COLO829 (cell line): ENCODE data around the gene PGAP2.
A peak's percentile ranks its signal among the peaks of the same experiment; 100 is the strongest.

Experiments
- DNase-seq: peaks from one replicate; pipeline ENCODE4 v3.0.0; 2012; ENCODE audit warnings: low spot score

The PGAP2 gene

GRCh38 chr11:3831378-3832239 lies 23.2 kb downstream of the PGAP2 start:
- no peak for DNase-seq

DNA sequence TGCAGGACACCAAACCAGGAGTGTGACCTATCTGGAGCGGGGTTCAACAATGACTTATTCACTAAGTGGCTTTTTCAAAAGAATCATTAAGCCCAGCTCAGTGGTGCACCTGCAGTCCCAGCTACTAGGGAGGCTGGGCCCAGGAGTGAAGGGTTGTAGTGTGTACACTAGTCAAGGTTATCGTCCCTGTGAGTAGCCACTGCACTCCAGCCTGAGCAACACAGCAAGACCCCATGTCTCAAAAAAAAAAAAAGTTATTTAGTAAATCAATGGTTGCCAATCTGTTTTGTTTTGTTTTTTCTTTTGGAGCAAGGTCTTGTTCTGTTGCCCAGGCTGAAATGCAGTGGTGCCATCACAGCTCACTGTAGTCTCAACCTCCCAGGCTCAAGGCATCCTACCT lies 24.5 kb downstream of the PGAP2 start:
- DNase-seq: no peak

DNA sequence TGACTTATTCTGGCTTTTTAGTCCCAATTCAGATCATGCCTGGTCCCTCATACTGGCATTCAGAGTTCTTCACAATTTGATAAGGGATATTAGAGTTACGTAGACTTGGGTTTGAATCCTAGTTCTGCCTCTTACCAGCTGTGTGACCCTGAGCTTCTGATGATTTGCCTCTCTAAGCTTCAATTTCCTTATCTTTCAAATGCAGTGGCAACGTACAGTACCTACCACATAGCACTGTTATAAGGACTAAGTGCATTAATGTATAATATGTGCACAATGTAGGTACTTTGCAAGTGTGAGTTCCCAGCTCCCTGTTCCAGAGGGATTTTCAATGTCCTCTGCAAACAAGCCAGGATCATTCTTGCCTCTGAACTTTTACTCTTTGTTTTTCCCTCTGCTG lies 25.1 kb downstream of the PGAP2 start:
- no peak for DNase-seq

DNA sequence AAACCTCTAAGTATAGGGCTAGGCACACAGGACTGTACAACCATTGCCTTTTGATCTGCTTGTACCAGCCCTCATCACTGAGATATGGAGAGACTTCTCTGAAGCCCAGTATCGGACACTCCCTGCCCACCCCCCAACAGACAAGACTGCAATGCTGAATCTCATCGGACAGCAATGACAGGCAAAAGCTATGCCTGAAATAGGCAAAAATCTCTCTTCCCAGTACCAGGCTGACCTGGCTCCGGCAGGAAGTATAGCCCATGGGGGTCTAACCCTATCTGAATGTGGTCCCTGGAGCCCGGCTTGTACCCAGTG lies 25.9 kb downstream of the PGAP2 start:
- no peak for DNase-seq

DNA sequence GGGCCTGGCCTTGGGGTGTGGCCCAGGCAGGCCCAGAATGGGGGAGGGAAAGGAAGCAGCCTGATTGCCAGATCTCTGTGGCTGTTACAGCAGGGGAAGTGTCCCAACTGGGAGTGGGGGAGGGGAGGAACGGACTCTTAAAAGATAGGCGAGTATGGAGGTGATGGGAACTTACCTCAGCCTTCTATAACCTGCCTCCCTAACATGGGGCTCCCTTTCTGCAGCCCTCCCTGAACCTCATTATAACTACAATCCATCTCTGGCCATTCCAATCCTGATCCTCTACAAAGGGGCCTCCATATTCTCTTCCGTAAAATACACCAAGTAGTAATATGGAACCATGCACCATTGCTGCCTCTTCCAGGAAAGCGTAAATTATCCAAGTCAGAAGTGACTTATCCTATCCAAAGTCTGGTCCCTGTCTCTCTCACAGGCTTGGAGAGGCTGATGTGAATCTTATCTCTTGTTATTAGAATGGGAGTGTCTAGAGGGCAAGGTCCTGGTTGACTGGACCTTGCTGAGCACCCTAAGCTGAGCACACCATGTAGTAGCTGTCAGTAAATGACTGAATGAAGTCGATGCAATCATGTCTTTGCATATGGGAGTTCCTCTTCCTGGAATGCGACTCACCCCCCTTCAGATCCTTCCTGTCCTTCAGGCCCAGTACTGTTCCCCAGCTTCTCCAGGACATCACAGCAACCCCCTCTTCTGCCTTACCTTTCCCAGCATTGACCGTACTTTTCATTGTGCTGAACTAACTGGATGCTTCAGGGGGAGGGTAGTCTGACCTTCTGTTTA lies 26.5 kb downstream of the PGAP2 start:
- no peak for DNase-seq

DNA sequence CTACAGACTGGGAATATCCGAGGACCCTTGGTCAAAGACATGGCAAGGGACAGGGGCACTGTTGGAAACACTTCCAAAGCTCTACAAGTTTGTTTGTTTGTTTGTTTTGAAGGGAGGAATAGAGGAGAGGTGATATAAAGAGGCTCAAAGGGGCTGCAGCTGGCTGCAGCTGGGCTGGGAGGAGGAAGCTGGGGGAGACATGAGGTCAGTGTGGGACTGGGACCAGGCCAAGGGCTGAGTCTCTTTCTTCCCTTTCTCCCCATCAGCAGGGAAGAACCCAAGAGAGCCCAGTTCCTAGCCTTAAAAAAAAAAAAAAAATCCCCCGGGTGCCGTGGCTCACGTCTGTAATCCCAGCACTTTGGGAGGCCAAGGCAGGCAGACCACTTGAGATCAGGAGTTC lies 27.4 kb downstream of the PGAP2 start:
- DNase-seq: no peak

GRCh38 chr11:3836903-3837302 lies 28.5 kb downstream of the PGAP2 start:
- DNase-seq: no peak

DNA sequence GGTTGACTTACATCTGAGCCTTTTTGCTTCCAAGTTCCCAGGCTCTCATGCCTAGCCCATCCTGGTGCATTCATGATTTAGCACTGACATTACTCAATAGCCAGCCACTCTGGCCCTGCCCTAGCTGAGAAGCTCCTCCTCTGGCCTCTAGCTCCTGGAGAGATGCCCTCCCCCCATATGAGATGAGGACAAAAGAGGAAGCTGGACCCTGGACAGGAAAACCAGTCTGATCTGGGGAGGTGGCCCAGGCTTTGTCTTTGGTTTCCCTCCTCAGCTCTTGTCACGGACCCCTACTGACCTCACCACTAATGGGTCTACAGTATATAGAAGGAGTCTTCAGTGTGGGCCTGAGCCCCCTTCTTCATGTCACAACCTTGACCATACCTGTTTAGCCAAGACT lies 29.4 kb downstream of the PGAP2 start:
- no peak for DNase-seq

DNA sequence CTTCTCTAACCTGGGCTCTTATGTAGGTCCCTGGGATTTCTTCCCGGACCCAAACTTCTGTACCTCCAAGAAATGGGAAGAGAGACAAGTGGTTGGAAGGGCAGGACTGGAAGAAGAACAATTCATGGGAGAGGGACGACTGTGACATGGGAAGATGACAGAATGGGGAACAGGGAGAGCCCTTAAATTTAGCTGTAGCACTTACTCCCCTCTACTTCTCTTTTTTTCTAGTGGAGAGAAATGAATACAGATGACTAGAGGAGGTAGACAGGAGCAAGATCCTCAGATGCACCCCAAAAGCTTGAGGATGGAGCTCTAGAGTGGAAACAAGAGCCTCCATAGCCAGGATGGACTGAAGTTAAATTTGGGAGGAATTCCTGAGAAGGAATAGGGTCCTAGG lies 30.1 kb downstream of the PGAP2 start:
- DNase-seq: no peak

DNA sequence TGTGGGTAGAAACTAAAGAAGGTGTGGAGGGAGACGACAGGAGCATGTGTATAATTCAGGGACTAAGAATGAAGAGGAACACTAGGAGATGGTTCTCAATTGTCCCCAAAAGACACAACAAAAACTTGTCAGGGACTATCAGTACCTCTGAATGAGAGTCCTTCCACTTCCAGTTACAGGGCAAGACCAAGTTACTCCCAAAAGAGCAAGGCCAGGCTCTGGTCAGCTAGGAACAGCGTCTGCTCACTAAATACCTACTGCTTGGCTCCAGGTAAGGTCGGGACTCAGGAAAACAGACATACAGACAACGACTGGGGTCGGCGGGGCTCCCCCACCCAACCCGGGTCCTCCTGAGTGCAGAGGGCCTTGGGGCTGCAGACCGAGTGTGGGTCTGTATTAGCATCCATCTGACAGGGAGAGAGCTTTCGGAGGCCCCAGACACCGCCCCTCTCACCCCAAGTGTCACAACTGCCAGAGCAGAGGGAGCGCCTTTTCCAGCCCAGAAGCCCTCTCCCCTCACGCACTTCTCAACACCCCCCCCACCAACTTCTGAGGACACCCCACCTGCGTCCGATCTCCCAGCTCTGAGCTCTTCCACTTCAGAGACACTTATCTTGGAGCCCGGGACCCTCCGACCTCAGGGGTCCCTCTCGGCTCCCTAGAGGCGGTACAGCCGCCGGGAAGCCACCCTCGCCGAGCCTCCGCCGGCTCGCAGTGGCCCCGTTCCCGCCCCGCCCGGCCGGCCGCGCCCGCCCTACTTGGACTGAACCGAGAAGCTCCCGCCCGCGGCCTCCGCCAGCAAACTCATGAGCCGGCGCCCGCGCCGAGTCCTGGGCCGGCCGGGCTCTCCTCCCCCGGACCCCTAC lies 31.9 kb downstream of the PGAP2 start:
- DNase-seq: no peak

GRCh38 chr11:3840870-3841425 lies 32.6 kb downstream of the PGAP2 start, which contains the start of gene RHOG:
RHOG (minus strand) TSS chr11:3840959; CDS start chr11:3828138, 12,821 bp downstream.
- peak; percentile 72 for DNase-seq

- DNase-seq: peak; percentile 72
Observed at GRCh38 chr11:3841426-3842350, 33.3 kb downstream of the PGAP2 start.

- no peak for DNase-seq
Observed at GRCh38 chr11:3843326-3843725, 35.0 kb downstream of the PGAP2 start.

GRCh38 chr11:3845246-3845645 lies 36.9 kb downstream of the PGAP2 start:
- no peak for DNase-seq

DNA sequence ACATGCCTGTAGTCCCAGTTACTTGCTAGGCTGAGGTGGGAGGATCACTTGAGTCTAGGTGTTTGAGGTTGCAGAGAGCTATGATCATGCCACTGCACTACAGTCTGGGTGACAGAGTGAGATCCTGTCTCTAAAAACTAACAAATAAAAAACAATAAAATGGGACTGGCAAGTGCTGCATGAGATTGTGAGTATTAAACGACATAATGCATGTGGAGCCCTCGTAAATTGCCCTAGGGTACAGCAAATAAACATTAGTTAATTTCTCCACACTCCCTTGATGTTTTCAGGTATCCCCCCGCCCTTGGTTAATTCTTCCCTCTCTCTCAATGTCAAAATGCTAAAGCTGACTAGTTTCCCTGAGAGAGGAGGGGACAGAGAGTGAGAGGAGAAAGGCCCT lies 37.3 kb downstream of the PGAP2 start:
- DNase-seq: no peak

- DNase-seq: peak; percentile 54
Observed at GRCh38 chr11:3849297-3849874, 41.0 kb downstream of the PGAP2 start.

DNA sequence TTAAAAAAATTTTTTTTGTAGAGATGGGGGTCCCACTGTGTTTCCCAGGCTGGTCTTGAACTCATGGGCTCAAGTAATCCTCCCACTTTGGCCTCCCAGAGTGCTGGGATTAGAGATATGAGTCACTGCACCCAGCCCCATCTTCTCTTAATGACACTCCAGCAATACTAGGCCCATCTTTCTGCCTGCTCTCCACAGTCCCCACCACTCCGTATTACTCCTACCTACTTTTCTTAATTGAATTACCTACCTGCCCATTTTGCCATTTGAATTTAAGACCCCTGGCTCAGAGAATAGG lies 45.1 kb downstream of the PGAP2 start:
- no peak for DNase-seq

- no peak for DNase-seq
Observed at GRCh38 chr11:3853899-3854659, 45.7 kb downstream of the PGAP2 start.

DNA sequence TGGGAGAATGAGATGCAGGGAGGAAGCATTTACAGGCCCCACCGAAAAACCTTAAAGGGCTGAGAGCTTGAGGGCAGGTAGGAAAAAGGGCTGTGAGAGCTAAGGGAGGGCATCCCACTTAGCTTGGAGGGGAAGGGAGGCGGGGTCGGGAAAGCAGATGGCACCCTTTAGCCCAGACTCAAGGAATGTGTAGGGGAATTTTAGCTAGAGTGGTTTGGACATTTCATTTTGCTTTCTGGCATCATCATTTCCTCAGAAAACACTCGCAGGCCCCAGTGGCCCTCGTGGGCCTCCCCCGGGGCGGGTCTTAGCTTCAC lies 46.3 kb downstream of the PGAP2 start:
- no peak for DNase-seq
